GM06990 (cell line): ENCODE data around the gene CTNNA3.

Experiments used
- DNase-seq: peaks from one replicate; pipeline ENCODE4 v3.0.0-alpha.2; 2011; ENCODE audit not compliant: insufficient read length; ENCODE audit errors: extremely low read depth
- H3K27me3 ChIP-seq: replicated peaks from 2 replicates; pipeline ENCODE4 v1.6.0; 2011; ENCODE audit warnings: low read length; ENCODE audit not compliant: control insufficient read depth, insufficient read depth
- H3K36me3 ChIP-seq: 2 replicates; pipeline ENCODE4 v1.5.1; 2011; ENCODE audit warnings: low read length; ENCODE audit not compliant: control insufficient read depth, insufficient read depth
- H3K4me3 ChIP-seq: replicated peaks from 2 replicates; pipeline ENCODE4 v1.5.1; 2011; ENCODE audit warnings: low read depth, mild to moderate bottlenecking, control low read depth, low read length
- CTCF ChIP-seq: IDR thresholded peaks from 2 replicates; pipeline ENCODE4 v1.5.1; 2011; ENCODE audit warnings: low read length, control low read depth, mild to moderate bottlenecking, inconsistent platforms; ENCODE audit not compliant: insufficient read depth, poor library complexity, severe bottlenecking

CTNNA3 gene

GRCh38 chr10:66292456-66292855, 1403.5 kb downstream of the CTNNA3 start:
- Histone ChIP-seq H3K27me3 (no peaks in the 10 kb centered on the region), H3K36me3 (no peaks in the 10 kb centered on the region), H3K4me3 (no peak overlapping the region)
- DNase-seq: no peak
- no peak for TF ChIP-seq CTCF

GRCh38 chr10:66291133-66291532, 1404.9 kb downstream of the CTNNA3 start:
- DNase-seq: no peak
- TF ChIP-seq CTCF: no peak
- Histone ChIP-seq H3K36me3 (no peaks in the 10 kb centered on the region), H3K4me3 (no peak overlapping the region), H3K27me3 (no peaks in the 10 kb centered on the region)

GRCh38 chr10:66284621-66285020, 1411.4 kb downstream of the CTNNA3 start:
- Histone ChIP-seq H3K4me3 (no peak overlapping the region), H3K36me3 (no peaks in the 10 kb centered on the region), H3K27me3 (no peaks in the 10 kb centered on the region)
- no peak for DNase-seq
- TF ChIP-seq CTCF: no peak

- Histone ChIP-seq H3K36me3 (no peaks in the 10 kb centered on the region), H3K27me3 (no peaks in the 10 kb centered on the region), H3K4me3 (no peak overlapping the region)
- no peak for TF ChIP-seq CTCF
- DNase-seq: no peak
Measured at GRCh38 chr10:66283874-66284464, 1412.0 kb downstream of the CTNNA3 start.

GRCh38 chr10:66283064-66283463, 1412.9 kb downstream of the CTNNA3 start:
- TF ChIP-seq CTCF: no peak
- no peaks in the 10 kb centered on the region for H3K36me3 ChIP-seq
- H3K27me3 ChIP-seq: no peaks in the 10 kb centered on the region
- DNase-seq: no peak
- H3K4me3 ChIP-seq: no peak overlapping the region

GRCh38 chr10:66281327-66281726, 1414.7 kb downstream of the CTNNA3 start:
- no peaks in the 10 kb centered on the region for H3K27me3 ChIP-seq
- no peak for DNase-seq

More at GRCh38 chr10:66281327-66281726, 1414.7 kb downstream of the CTNNA3 start:
- TF ChIP-seq CTCF: no peak
- no peak overlapping the region for H3K4me3 ChIP-seq
- no peaks in the 10 kb centered on the region for H3K36me3 ChIP-seq
